Measurements from ENCODE around the gene SLC25A45.

The SLC25A45 gene

DNA sequence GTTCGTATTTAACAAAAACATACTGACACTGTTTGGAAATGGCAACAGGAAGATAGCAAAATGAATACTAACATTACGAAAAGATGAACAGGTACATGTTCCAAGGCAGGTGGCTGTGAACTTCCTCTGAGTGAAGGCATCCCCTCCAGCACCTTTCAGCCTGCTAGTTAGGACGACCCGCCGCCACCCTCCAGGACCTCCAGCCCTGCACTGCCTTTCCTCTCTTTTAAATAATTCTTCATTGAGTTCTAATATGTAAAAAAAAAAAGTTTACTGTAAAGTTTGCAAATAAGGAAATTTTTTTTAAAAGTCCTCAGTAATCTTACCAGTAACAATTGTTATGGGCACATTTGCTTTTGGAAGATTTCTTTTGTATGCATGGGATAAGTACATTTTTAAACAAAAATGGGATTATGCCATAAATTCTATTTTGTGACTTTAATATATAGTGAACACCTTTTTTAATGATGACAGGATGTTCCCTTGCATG, 46.2 kb upstream of the SLC25A45 start:
- TF ChIP-seq, protein P1, sequence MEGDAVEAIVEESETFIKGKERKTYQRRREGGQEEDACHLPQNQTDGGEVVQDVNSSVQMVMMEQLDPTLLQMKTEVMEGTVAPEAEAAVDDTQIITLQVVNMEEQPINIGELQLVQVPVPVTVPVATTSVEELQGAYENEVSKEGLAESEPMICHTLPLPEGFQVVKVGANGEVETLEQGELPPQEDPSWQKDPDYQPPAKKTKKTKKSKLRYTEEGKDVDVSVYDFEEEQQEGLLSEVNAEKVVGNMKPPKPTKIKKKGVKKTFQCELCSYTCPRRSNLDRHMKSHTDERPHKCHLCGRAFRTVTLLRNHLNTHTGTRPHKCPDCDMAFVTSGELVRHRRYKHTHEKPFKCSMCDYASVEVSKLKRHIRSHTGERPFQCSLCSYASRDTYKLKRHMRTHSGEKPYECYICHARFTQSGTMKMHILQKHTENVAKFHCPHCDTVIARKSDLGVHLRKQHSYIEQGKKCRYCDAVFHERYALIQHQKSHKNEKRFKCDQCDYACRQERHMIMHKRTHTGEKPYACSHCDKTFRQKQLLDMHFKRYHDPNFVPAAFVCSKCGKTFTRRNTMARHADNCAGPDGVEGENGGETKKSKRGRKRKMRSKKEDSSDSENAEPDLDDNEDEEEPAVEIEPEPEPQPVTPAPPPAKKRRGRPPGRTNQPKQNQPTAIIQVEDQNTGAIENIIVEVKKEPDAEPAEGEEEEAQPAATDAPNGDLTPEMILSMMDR (IDR thresholded peaks at IDR 0.05; ENCODE audit: low read depth, low read length, missing control alignments), result no peak
- H3K27ac ChIP-seq, result peak overlapping the region; percentile 100
- in situ Hi-C loops (cut with HindIII; ENCODE audit: low pct_ligation_motif_present, low sequenced_read_pairs), result no loop called here
- H3K4me3 ChIP-seq (ENCODE audit: low read depth, low read length), result peak overlapping the region; percentile 96
- no peaks in the 10 kb centered on the region for H3K27me3 ChIP-seq (replicated peaks)
- no peak for DNase-seq
- H3K36me3 ChIP-seq (replicated peaks), result peaks cover 54% of the 10 kb centered on the region

DNA sequence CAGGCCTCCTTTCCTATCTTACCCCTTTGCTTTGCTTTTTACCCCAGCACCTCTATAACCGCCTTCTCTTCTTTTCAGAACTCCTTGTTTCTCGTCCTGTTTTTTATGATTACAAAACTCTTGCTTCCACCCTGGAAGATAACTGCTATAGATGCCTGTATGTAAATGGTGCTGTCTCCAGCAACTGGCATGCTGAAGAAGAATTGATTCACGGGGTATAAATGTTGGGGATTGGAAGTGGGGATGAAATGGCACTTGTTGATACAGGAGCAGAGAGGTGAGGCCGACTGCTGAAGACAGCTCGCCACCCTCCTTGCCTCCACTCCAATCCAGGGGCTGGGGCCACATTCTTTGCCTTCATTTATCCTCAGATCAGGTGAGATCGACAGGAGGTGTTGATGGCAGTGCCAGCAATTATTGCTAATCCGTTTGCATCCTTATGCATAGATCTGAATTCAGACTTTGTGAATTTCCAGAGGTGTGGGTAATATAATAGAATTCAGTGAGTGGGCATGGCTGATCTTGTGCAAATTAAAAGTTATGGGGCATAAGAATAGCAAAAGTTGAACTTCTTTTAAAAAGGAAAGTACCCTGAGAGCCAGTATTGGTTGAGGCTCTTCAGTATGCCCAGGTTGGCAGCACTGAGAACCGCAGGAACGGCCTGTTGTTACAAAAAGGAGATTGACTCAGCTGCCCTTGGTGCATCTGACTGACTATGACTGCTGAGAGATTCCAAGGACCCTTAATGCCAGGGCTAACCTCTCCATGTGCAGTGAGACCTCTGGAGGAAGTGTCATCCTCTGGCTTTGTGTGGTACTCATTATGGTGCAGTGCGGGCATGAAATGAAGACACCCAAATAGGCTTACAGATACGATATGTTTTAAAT, 45.5 kb upstream of the SLC25A45 start:
- peak; percentile 68 for DNase-seq
- H3K4me3 ChIP-seq (ENCODE audit: low read depth, low read length), result peak overlapping the region; percentile 96
- H3K36me3 ChIP-seq (replicated peaks), result peaks cover 56% of the 10 kb centered on the region
- no peaks in the 10 kb centered on the region for H3K27me3 ChIP-seq (replicated peaks)
- peak overlapping the region; percentile 100 for H3K27ac ChIP-seq
- TF ChIP-seq, protein P1 (IDR thresholded peaks at IDR 0.05; ENCODE audit: low read depth, low read length, missing control alignments), result no peak
- in situ Hi-C loops (cut with HindIII; ENCODE audit: low pct_ligation_motif_present, low sequenced_read_pairs), result no loop called here

DNA sequence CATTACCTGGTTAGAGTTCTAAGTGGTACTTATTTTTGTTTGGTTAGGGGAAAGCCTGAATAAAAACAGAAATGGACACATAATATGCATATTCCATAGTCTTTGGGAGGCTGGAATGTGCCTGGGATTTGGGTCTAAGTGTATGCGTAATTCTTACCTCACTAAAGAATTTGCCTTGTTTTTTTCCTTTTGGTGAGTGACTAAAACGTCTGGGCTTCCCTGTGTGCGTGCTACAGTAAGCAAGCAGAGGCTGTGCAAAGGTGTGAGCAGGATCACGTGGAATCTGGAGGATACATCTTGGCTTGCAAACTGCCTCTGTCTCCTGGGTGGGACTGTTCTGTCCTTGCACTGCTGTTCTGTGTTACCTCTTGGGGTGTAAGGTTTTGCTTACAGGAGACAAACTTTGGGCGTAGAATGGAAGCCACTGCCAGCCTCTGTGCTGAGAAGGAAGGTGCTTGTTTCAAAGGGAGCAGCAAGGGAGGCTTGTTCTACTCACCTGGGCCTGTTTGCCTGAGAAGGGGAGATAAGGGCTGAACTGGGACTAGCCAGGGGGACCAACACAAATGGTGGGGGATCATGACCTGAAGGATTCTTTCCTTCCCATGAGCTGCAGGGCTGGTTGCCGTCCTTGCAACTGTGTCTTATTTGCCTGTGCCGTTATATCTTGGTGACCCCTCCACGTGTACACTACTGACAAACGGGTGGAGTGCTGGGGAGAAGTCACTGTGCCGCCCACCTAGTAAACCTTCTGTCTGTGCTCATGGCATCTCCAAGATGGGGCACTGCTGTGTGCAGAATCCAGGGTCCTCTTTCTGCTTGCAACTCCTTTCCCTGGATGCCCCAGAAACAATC, 44.6 kb upstream of the SLC25A45 start:
- DNase-seq, result peak; percentile 61
- Histone ChIP-seq H3K27ac (peak overlapping the region; percentile 100), H3K36me3 (replicated peaks) (peaks cover 56% of the 10 kb centered on the region), H3K4me3 (ENCODE audit: low read depth, low read length) (peak overlapping the region; percentile 96), H3K27me3 (replicated peaks) (no peaks in the 10 kb centered on the region)
- in situ Hi-C loops (cut with HindIII; ENCODE audit: low pct_ligation_motif_present, low sequenced_read_pairs), result no loop called here
- TF ChIP-seq, protein P1 (IDR thresholded peaks at IDR 0.05; ENCODE audit: low read depth, low read length, missing control alignments), result no peak

DNA sequence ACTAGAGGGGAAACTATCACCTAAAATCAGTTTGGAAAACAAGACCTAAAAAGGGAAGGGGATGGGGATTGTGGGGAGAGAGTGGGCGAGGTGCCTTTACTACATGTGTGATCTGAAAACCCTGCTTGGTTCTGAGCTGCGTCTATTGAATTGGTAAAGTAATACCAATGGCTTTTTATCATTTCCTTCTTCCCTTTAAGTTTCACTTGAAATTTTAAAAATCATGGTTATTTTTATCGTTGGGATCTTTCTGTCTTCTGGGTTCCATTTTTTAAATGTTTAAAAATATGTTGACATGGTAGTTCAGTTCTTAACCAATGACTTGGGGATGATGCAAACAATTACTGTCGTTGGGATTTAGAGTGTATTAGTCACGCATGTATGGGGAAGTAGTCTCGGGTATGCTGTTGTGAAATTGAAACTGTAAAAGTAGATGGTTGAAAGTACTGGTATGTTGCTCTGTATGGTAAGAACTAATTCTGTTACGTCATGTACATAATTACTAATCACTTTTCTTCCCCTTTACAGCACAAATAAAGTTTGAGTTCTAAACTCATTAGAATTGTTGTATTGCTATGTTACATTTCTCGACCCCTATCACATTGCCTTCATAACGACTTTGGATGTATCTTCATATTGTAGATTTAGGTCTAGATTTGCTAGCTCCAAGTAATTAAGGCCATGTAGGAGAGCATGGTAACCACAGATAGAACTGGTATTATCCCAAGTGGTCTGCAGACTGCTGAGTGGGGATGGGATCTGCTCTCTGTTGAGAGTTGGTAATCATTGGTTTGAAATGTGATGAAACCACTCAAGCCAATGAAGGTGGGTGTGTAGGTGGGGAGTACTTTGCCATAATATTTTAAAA, 43.8 kb upstream of the SLC25A45 start:
- H3K4me3 ChIP-seq (ENCODE audit: low read depth, low read length), result peak overlapping the region; percentile 96
- DNase-seq, result peak; percentile 38
- no peaks in the 10 kb centered on the region for H3K27me3 ChIP-seq (replicated peaks)
- TF ChIP-seq, protein P1 (IDR thresholded peaks at IDR 0.05; ENCODE audit: low read depth, low read length, missing control alignments), result no peak
- H3K27ac ChIP-seq, result peak overlapping the region; percentile 100
- in situ Hi-C loops (cut with HindIII; ENCODE audit: low pct_ligation_motif_present, low sequenced_read_pairs), result no loop called here
- H3K36me3 ChIP-seq (replicated peaks), result peaks cover 52% of the 10 kb centered on the region
